ENCODE measurements around the gene SLC8B1. TPM values are rescaled to one million over a fixed set of nuclear protein-coding genes. Genes with fewer than 3 reads are reported as not detected.

Gene SLC8B1
- total RNA-seq, 2 donors from 2014 or later: 19.9 to 28.3 TPM

DNA sequence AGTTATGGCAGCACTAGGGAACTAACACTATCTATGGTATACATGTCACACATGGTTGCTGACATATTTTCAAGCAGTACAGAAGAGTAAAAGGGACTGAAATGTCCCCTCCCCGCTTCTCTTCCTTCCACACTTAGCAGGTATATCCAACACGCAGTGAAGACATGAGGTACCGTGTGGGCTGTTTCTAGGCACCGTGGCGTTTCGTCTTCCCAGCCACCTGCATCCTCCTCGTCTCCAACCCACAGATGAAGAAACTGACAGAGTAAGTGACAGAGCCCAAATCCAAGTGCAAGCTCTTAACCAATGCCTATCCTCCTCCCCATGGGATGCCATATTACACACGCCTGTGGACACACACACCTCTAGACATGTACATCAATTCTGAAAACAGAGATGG, 32.4 kb downstream of the SLC8B1 start:
- no peak overlapping the region for H3K4me3 Mint-ChIP-seq
- no peak for ATAC-seq
- peak overlapping the region in 1 of 2 donors; percentile 9 for H3K27ac Mint-ChIP-seq
- H3K4me1 Mint-ChIP-seq (ENCODE audit: low read depth in 2 of 2): peaks cover 7 to 10% of the 10 kb centered on the region in 2 donors
- no peaks in the 10 kb centered on the region for H3K9me3 Mint-ChIP-seq
- H3K27me3 Mint-ChIP-seq: no peaks in the 10 kb centered on the region
- no peak for DNase-seq (ENCODE audit: low spot score)
- H3K36me3 Mint-ChIP-seq: no peaks in the 10 kb centered on the region

DNA sequence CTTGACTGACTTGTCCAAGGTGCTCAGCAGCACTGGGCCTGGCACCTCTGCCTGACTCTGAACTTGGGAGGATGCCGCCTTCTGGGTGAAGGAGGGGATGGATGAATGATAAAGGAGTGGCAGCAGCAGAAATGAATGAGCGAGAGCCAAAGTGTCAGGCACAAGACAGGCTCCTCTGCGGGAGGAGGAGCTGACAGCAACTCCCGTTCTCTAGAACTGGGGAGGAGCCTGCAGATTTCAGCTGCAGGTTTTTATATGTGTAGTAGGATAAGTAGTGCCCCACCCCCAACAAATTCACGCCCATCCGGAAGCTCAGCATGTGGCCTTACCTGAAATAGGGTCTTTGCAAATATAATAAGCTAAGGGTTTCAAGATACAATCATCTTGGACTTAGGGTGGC, 33.1 kb downstream of the SLC8B1 start:
- no peak overlapping the region for H3K27ac Mint-ChIP-seq
- no peaks in the 10 kb centered on the region for H3K36me3 Mint-ChIP-seq
- H3K4me3 Mint-ChIP-seq: no peak overlapping the region
- no peak for ATAC-seq
- H3K4me1 Mint-ChIP-seq (ENCODE audit: low read depth in 2 of 2): peaks cover 7 to 10% of the 10 kb centered on the region in 2 donors
- H3K9me3 Mint-ChIP-seq: no peaks in the 10 kb centered on the region
- no peak for DNase-seq (ENCODE audit: low spot score)
- no peaks in the 10 kb centered on the region for H3K27me3 Mint-ChIP-seq

DNA sequence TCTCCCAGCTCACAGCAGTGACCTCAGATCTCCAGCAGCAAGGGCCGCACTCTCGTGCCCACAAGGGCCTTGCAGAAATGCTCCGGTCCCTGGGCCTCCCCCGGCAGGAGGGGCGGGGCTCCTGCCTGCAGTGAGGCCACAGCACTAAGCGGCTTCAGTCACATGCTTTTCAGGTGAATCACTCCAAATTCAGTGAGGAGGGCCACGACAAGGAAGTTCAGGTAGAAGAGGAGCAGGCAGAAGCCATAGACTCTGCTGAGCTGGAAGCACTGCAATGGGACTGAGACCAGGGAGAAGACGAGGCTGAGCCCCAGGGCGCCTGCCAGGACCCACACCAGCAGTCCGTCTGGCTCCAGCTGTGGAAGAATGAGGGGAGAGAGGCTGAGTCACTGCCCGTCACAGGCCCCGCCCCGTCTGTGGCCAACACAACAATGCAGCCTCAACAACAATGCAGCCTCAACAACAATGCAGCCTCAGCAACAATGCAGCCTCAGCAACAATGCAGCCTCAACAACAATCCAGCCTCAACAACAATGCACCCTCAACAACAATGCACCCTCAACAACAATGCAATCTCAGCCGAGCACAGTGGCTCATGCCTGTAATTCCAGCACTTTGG, 35.2 kb downstream of the SLC8B1 start:
- Mint-ChIP-seq H3K4me3 (no peak overlapping the region), H3K27ac (no peak overlapping the region)

DNA sequence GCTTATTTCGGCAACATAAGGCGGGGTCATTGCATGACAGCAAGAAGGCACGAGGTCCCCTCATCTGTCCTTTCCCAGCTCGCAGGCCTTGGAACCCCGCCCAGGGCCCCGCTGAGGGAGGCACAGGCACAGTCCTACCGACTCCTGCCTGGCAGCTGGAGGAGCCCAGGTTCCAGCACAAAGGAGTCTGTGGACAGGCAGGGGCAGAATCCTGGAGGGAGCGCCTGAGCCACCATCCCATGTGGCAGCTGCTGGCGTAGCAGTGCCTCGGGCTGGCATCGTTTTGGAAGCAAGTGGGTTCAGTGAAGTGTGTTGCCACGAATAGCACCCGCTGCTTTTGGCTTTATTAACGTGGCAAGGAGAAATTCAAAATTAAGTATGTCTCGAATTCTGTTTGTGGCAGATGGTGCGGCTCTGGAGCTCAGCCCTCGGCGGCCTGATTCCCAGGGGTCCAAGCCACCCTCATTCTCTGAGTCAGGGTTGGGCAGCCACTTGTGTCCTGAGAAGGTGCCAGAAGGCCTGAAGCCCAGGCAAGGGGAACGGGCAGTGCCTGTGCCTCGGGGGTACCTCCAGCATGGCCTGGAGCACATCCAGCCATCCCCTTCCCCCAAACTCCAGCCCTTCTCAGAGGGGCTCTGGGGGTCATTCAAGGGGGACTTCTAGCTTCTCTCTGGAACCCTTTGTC, 35.9 kb downstream of the SLC8B1 start:
- no peak for DNase-seq (ENCODE audit: low spot score)
- H3K27me3 Mint-ChIP-seq: no peaks in the 10 kb centered on the region
- peaks cover 7 to 10% of the 10 kb centered on the region in 2 donors for H3K4me1 Mint-ChIP-seq (ENCODE audit: low read depth in 2 of 2)
- no peak overlapping the region for H3K4me3 Mint-ChIP-seq
- H3K27ac Mint-ChIP-seq: no peak overlapping the region
- no peak for ATAC-seq
- no peaks in the 10 kb centered on the region for H3K36me3 Mint-ChIP-seq
- H3K9me3 Mint-ChIP-seq: no peaks in the 10 kb centered on the region

More for the DNA sequence above, 35.2 kb downstream of the SLC8B1 start:
- ATAC-seq (no peak), DNase-seq (ENCODE audit: low spot score) (no peak)
- H3K27me3 Mint-ChIP-seq: no peaks in the 10 kb centered on the region
- peaks cover 7 to 10% of the 10 kb centered on the region in 2 donors for H3K4me1 Mint-ChIP-seq (ENCODE audit: low read depth in 2 of 2)
- H3K9me3 Mint-ChIP-seq: no peaks in the 10 kb centered on the region
- H3K36me3 Mint-ChIP-seq: no peaks in the 10 kb centered on the region

DNA sequence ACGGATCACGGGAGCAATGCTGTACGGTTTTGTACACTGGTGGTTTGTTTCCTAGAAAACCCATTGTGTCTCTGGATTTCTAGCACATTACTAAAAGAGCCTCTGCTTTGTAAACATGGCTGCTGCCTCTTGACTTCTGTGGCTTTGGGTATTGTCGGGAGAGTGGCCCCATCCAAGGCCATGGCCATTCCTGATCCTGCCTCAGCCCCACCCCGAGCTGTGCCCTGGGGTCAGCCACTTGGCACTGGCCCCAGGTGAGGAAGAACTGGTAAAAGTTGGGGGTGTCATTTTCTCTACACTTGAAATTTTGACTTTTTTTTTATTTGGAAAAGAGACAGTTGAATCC, 36.5 kb downstream of the SLC8B1 start:
- Mint-ChIP-seq H3K4me3 (no peak overlapping the region), H3K9me3 (no peaks in the 10 kb centered on the region), H3K4me1 (ENCODE audit: low read depth in 2 of 2) (peaks cover 7 to 10% of the 10 kb centered on the region in 2 donors), H3K27ac (no peak overlapping the region), H3K27me3 (no peaks in the 10 kb centered on the region), H3K36me3 (no peaks in the 10 kb centered on the region)
- ATAC-seq (no peak), DNase-seq (ENCODE audit: low spot score) (no peak)

DNA sequence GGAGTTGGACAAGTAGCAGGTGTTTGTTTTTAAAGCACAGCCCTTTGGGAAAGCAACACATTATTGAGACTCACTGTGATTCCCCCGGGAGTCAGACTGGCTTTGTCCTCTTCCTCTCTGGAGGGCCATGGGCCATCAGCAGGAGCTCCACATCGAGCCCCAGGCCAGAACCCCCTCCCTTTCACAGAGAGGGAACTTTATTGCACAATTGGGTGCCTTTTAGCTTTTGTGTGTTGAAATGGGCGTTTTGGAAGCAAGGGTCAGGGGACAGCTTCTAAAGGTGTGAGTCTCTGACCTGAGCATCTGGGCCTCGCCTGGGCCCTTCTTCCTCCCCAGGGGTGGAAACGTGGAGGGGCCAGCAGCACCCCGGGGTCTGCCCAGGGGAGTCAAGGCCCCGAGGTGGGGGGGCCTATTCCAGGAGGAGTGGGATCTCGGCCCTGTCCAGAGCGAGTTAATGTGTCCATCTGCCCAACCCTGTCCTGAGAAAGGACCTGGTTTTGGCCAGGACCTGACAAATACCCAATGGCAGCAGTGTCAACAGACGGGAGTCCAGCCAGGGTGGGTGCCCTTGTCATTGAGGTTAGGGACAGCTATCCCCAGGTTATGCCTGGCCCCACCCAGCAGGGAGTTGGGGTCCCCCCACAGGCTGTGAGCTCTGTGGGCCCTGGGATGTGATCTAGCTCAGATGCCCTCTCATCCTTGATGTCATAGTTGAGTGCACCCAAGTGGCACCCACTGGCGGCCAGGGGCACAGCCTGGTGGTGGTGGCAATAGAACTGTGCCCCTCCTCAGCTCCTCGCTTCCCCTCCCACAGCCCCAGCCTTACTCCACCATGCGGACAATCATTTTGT, 37.1 kb downstream of the SLC8B1 start:
- Mint-ChIP-seq H3K4me3 (no peak overlapping the region), H3K9me3 (no peaks in the 10 kb centered on the region), H3K4me1 (ENCODE audit: low read depth in 2 of 2) (peaks cover 3 to 8% of the 10 kb centered on the region in 2 donors), H3K36me3 (no peaks in the 10 kb centered on the region), H3K27ac (no peak overlapping the region), H3K27me3 (no peaks in the 10 kb centered on the region)
- DNase-seq (ENCODE audit: low spot score) (no peak), ATAC-seq (no peak)

DNA sequence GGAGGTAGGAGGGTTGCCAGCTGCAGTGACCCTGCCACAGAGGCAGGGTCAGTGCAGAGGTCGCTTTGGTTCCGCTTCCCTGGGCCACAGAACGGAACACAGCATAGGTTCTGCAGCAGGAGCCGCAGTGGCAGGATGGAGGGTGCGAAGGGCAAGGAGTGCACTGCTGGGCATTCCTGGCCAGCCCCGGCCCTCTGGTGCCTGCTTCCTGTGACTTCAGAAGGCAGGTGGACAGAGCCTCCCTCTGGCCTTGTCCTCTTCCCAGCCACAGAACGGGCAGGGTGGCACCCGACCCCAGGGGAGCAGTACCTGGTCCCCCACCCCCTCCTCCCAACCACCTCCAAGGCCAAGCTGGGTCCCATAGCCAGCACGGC, 37.7 kb downstream of the SLC8B1 start:
- Mint-ChIP-seq H3K9me3 (no peaks in the 10 kb centered on the region), H3K4me3 (no peak overlapping the region), H3K36me3 (no peaks in the 10 kb centered on the region), H3K27me3 (no peaks in the 10 kb centered on the region), H3K4me1 (ENCODE audit: low read depth in 2 of 2) (peaks cover 0 to 6% of the 10 kb centered on the region in 2 donors), H3K27ac (no peak overlapping the region)
- no peak for DNase-seq (ENCODE audit: low spot score)
- no peak for ATAC-seq

DNA sequence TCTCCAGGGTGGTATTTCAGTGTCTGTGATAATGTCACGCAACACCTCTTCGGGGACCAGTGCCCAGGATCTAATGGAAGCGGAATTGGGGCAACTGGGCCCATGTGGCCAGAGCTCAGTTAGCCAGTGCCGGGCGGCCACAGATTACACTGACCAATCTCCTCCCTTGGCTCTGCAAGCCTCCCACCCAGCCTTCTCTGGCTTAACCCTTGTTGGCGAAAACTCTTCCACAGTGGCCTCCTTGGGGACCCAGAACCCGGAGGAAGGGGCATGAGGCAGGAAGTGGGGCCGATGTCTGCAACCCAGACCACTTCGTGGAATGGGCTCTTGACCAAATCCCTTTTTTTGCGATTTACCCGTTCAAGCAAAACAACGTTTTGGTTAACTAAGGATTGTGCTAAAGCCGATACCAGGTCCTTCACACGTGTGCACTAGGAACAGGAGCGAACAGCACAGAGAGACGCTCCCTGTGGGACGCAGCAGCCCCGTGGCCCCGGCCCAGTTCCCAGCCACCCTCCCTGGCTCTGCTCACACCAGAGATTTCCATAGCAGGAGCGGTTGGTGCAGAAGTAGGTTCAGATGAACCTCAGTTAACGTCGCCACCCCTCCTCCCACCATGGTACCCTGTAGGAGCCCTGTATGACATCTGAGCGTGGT, 38.2 kb downstream of the SLC8B1 start:
- DNase-seq (ENCODE audit: low spot score) (no peak), ATAC-seq (no peak)
- Mint-ChIP-seq H3K4me3 (no peak overlapping the region), H3K9me3 (no peaks in the 10 kb centered on the region), H3K27me3 (no peaks in the 10 kb centered on the region), H3K36me3 (no peaks in the 10 kb centered on the region), H3K4me1 (ENCODE audit: low read depth in 2 of 2) (peaks cover 0 to 6% of the 10 kb centered on the region in 2 donors), H3K27ac (no peak overlapping the region)

DNA sequence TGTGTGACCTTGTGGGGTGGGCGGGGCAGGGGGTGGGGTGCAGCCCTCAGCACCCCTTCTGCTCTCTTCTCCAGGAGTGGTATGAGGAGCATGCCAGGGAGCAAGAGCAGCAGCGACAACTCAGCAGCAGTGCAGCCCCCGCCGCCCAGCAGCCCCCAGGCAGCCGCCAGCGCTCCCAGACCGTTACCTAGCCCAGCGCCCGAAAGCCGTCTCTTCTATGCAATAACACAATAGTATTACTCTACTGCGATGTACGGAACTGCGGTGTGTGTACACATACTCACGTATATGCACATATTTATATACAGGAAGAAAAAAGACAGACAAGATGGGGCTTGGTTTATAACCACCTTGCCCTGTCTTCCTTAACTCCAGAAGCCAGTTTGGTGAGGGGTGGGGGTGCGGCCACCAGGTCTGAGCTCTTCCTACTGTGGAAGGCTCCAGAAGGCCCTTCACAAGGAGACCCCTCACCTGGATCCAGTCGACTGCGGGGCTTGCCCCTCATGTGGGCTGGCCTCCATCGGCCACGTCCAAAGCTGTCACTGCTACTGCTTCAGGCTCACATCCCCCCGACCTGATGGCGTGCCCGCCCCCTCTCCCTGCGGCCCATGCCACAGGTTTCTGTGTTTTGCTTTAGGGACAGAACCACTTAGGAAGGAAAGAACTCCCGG, 38.9 kb downstream of the SLC8B1 start:
- Mint-ChIP-seq H3K4me1 (ENCODE audit: low read depth in 2 of 2) (peaks cover 0 to 4% of the 10 kb centered on the region in 2 donors), H3K36me3 (no peaks in the 10 kb centered on the region), H3K27me3 (no peaks in the 10 kb centered on the region), H3K27ac (no peak overlapping the region), H3K4me3 (no peak overlapping the region), H3K9me3 (no peaks in the 10 kb centered on the region)
- no peak for ATAC-seq
- DNase-seq (ENCODE audit: low spot score): no peak

DNA sequence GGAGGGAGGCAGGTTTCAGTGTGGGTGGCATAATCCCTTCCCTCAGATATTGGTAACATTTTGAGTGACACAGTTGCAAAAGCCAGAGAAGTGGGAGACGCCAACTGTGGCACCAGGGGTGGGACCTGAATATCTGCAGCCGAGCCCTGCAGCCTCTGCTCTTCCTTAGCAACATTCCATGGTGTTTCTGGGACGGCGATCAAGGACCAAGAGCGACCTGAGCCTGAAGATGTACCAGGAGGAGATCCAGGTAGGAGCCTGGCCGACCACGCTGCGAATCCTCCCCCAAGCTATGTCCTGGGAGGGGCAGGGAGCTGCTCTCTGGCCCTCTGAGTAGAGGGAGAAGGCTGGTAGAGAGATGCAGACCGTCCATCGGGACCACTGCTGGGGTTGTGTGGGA, 41.8 kb downstream of the SLC8B1 start:
- Mint-ChIP-seq H3K27me3 (no peaks in the 10 kb centered on the region), H3K36me3 (no peaks in the 10 kb centered on the region), H3K4me3 (no peak overlapping the region), H3K4me1 (ENCODE audit: low read depth in 2 of 2) (peaks cover 0 to 4% of the 10 kb centered on the region in 2 donors), H3K27ac (no peak overlapping the region), H3K9me3 (no peaks in the 10 kb centered on the region)
- DNase-seq (ENCODE audit: low spot score) (no peak), ATAC-seq (no peak)

DNA sequence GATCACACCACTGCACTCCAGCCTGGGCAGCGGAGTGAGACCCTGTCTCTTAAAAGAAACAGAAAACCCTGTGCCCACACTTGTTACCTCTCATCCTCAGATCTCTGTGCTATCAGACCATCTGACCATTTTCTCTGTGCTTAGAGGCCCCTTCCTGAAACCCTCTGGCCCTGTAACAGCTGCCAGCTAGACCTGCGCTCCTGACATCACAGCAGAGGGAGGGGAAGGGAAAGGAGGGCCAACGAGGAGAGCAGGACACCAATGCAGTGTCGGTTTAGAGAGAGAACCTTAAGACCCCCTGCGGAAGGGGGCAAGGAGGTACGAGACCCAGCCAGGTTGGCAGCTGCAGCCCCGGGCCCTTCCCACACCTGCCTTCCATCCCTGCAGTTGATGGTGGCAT, 42.4 kb downstream of the SLC8B1 start:
- peaks cover 0 to 4% of the 10 kb centered on the region in 2 donors for H3K4me1 Mint-ChIP-seq (ENCODE audit: low read depth in 2 of 2)
- no peak overlapping the region for H3K27ac Mint-ChIP-seq

DNA sequence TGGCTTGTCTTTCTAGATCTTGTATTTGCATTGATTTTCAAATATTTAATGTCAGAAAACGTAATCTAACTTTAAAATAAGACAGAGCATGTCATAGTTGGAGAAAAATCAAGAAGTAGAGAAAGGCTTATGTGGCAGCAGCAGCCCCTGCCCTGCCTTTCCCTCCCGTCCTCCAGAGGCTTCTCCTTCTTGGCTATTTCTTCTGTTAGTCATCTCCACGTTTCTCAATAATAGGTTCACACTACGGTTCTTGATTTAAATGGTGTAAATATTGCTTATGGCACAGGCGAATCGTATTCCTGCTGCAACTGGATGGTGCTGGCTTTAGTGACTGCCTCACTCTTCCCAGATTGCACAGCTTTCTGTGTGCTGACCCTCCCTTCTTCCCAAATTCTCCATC, 42.8 kb downstream of the SLC8B1 start:
- Mint-ChIP-seq H3K27me3 (no peaks in the 10 kb centered on the region), H3K36me3 (no peaks in the 10 kb centered on the region), H3K9me3 (no peaks in the 10 kb centered on the region), H3K27ac (no peak overlapping the region), H3K4me3 (no peak overlapping the region), H3K4me1 (ENCODE audit: low read depth in 2 of 2) (peaks cover 0 to 4% of the 10 kb centered on the region in 2 donors)
- ATAC-seq (no peak), DNase-seq (ENCODE audit: low spot score) (no peak)

More for the DNA sequence above, 42.4 kb downstream of the SLC8B1 start:
- Mint-ChIP-seq H3K27me3 (no peaks in the 10 kb centered on the region), H3K36me3 (no peaks in the 10 kb centered on the region), H3K4me3 (no peak overlapping the region), H3K9me3 (no peaks in the 10 kb centered on the region)
- no peak for ATAC-seq
- DNase-seq (ENCODE audit: low spot score): no peak

DNA sequence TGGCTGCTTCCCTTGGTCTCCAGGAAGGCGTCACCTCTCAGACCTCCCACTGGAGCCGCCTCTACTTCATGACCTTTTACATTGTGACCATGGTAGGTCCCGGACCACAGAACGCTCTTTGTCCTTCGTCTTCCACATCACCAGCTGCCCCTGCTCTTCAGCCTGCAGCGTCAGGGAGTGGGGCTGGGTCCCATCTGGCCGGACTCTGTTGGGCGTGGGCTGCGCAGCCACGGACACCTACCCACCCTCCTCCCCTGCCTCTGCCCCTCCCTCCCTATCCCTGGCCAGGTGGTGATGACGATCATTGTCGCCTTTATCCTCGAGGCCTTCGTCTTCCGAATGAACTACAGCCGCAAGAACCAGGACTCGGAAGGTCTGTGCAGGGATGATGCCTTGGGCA, 43.3 kb downstream of the SLC8B1 start:
- H3K9me3 Mint-ChIP-seq: no peaks in the 10 kb centered on the region
- H3K36me3 Mint-ChIP-seq: no peaks in the 10 kb centered on the region
- DNase-seq (ENCODE audit: low spot score): no peak
- peaks cover 0 to 4% of the 10 kb centered on the region in 2 donors for H3K4me1 Mint-ChIP-seq (ENCODE audit: low read depth in 2 of 2)
- no peak for ATAC-seq
- no peaks in the 10 kb centered on the region for H3K27me3 Mint-ChIP-seq
- no peak overlapping the region for H3K27ac Mint-ChIP-seq
- H3K4me3 Mint-ChIP-seq: no peak overlapping the region

Measured in natural killer cell treated with Interleukin-12 subunit alpha and Interleukin-12 subunit beta and Interleukin-15 and Interleukin-18, amount 100 ng/mL, for 72 hours (primary cell).